ENCODE measurements around the gene KLHL29. TPM values are rescaled to one million over a fixed set of nuclear protein-coding genes. Genes with fewer than 3 reads are reported as not detected.

The KLHL29 gene
- polyA plus RNA-seq, 1 of the 3 experiments (the other 2 are of a cell fraction) = 4.6 TPM

DNA sequence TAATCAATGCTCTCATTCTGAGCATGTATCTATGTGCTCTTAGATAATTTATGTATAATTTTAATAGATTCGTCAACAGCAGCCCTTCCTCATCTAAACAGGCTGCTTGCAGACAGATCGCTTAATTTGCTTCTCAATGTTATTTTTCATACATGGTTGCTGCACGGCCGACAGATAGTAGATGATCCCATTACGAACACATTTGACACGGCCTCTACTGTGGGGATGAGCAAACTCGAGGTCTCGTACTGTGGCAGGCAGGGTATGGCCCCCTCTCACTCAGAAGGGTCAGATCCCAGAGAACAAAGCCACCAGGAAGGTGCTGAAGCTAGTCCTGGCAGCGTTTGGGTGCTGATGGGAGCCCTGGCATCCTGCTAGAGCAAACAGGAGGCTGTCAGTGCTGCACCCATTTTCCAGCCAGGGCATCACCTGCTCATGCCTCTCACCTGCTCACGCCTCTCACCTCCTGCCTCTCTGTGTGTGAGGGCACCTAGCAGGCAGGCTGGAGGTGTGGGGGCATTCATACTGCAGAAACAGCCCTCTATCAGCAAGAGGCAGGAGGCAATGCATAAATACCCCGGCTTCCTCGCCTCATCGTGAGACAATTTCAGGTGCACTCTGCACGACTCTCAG is 80.0 kb downstream of the KLHL29 start (continued):
- no peak for TF ChIP-seq ZBTB33 (IDR thresholded peaks at IDR 0.05; ENCODE audit: borderline replicate concordance, low read depth)
- TF ChIP-seq MEF2A (IDR thresholded peaks at IDR 0.05; ENCODE audit: borderline replicate concordance, low read depth) = no peak

GRCh38 chr2:23465936-23466335 is 81.0 kb downstream of the KLHL29 start:
- no peak for TF ChIP-seq MXI1 (IDR thresholded peaks at IDR 0.05; ENCODE audit: low read depth, low read length)
- TF ChIP-seq, protein P1, sequence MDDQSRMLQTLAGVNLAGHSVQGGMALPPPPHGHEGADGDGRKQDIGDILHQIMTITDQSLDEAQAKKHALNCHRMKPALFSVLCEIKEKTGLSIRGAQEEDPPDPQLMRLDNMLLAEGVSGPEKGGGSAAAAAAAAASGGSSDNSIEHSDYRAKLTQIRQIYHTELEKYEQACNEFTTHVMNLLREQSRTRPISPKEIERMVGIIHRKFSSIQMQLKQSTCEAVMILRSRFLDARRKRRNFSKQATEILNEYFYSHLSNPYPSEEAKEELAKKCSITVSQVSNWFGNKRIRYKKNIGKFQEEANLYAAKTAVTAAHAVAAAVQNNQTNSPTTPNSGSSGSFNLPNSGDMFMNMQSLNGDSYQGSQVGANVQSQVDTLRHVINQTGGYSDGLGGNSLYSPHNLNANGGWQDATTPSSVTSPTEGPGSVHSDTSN (IDR thresholded peaks at IDR 0.05) = no peak
- no peak for TF ChIP-seq CHD2 (IDR thresholded peaks at IDR 0.05; ENCODE audit: low read length, partially characterized antibody)
- TF ChIP-seq GABPA (IDR thresholded peaks at IDR 0.05; ENCODE audit: low read depth) = no peak
- no peak for TF ChIP-seq TAF1 (IDR thresholded peaks at IDR 0.05; ENCODE audit: borderline replicate concordance, low read depth, low read length)
- TF ChIP-seq TCF12 (IDR thresholded peaks at IDR 0.05) = no peak
- TF ChIP-seq ELF1 (IDR thresholded peaks at IDR 0.05) = no peak
- TF ChIP-seq GATA2 (CRISPR knock-in tag; IDR thresholded peaks at IDR 0.05) = no peak
- no peak for TF ChIP-seq POLR2AphosphoS5 (IDR thresholded peaks at IDR 0.05; ENCODE audit: low read depth, low read length)
- TF ChIP-seq FOXM1 (IDR thresholded peaks at IDR 0.05; ENCODE audit: low read depth) = no peak
- TF ChIP-seq YY1 (IDR thresholded peaks at IDR 0.05; ENCODE audit: low read depth) = no peak
- no peak for TF ChIP-seq USF1 (IDR thresholded peaks at IDR 0.05; ENCODE audit: borderline replicate concordance, low read depth)
- no peak for TF ChIP-seq SMC3 (IDR thresholded peaks at IDR 0.05; ENCODE audit: low read depth, low read length)

More at GRCh38 chr2:23465936-23466335, 81.0 kb downstream of the KLHL29 start:
- DNase-seq = no peak
- Histone ChIP-seq H3K9me2 (no peaks in the 10 kb centered on the region), H3K9me3 (no peaks in the 10 kb centered on the region), H3K27me3 (ENCODE audit: insufficient read depth) (no peaks in the 10 kb centered on the region), H3K27ac (ENCODE audit: low read depth in 2 of 2, low read length in 1 of 2) (no peak overlapping the region), H3K4me3 (ENCODE audit: low read depth in 2 of 2, low read length in 1 of 2) (no peak overlapping the region), H3K36me3 (replicated peaks in 1 of 2; ENCODE audit: control insufficient read depth in 1 of 2, insufficient read depth in 2 of 2, low read length in 1 of 2) (no peaks in the 10 kb centered on the region), H3F3A (replicated peaks; ENCODE audit: insufficient read depth) (no peaks in the 10 kb centered on the region), H3K9ac (no peak overlapping the region), H3K79me2 (ENCODE audit: insufficient read depth) (no peaks in the 10 kb centered on the region), H4K20me1 (ENCODE audit: insufficient read depth) (no peaks in the 10 kb centered on the region), H2AFZ (ENCODE audit: low read depth) (no peak overlapping the region), H3K4me1 (ENCODE audit: control insufficient read depth in 1 of 2, insufficient read depth in 2 of 2, low read depth in 1 of 2, low read length in 1 of 2) (peaks cover 0 to 26% of the 10 kb centered on the region in 2 experiments; a peak in 2 of 4 replicates), H3K4me2 (no peak overlapping the region)
- WGBS (ENCODE audit: low lambda C conversion rate) = 72% methylated on average over 9 of the region's 9 CpGs
- POLR2A ChIA-PET = no interaction called here
- CTCF ChIA-PET = interaction anchor here (2.2 to 2.9 kb wide), 2 partner anchors 11 to 62 kb away, joined by 7 to 10 read pairs; no protein-coding TSS in a partner anchor

Measured in SK-N-SH (cell line).